Head of caudate nucleus (tissue), 42 donors: ENCODE data around the gene GGTLC2.
"Not testable (repeated sequence)": the region's sequence is repeated elsewhere in the genome, so short reads cannot be mapped to it uniquely, and the experiment has no call there.

ENCODE experiments used
- DNase-seq, 42 donors: peaks; one replicate each; pipeline versions ENCODE4 v3.0.0 to v3.0.0-alpha.2; 2020 to 2021; ENCODE audit warnings: mixed read lengths in 7 of 42
- intact Hi-C: fragments of 100-400 bp; cut with DNase I; formaldehyde crosslinking; loops from one replicate; pipeline ENCODE4 v1.15.0; 2022

The GGTLC2 gene

DNA sequence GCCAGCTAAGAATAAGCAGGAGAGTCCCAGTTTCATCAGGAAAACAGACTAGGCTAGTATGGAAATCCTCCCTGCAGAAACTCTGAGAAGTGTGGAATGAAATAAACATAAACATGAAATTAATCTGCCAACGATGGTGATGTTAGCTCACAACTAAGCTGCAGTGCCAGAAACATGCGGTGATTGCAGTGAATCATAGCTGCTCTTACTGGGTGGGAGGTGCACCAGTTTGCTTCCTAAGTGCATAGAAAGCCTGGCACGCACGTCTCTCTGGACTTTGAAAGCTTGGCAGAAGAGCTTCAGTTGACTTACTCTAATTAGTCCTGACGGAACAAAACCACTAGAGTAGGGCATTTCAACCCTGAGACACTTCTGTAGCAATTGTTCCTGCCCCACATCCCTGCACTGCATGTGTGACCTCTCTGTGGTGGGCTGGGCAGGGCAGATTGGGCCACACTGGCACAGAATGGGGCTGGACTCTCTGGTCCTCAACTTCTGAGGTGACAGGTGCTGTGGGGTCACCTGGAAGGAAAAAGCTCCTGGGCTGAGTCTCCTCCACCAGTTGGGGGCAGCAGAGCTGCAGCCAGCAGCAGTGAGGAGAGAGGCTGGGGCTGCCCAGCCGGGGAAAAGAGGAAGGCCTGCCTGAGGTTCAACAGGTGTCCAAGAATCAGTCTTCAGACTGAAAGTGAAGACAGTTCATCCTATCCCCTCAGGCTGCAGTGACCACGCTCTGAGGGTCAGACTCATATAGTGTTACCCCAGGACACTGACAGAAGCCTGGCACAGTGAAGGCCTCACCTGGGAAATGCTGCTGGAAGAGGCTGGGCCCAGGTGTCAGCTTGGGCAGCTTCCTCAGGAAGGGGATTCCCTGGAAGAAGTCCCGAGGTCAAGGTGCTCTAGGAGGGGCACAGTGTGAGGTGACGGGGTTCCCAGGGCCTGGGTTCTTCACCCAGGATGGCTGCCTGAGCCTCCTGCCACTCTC lies 40.5 kb downstream of the GGTLC2 start:
- intact Hi-C loops, result no loop called here
- peak in 15 of 42 donors; percentile 10 to 48 (median 24) for DNase-seq

GRCh38 chr22:22685586-22685985 lies 41.2 kb downstream of the GGTLC2 start:
- DNase-seq, result no peak
- intact Hi-C loops, result no loop called here

GRCh38 chr22:22686202-22687115 lies 42.0 kb downstream of the GGTLC2 start:
- intact Hi-C loops, DNase-seq: not testable (repeated sequence)

DNA sequence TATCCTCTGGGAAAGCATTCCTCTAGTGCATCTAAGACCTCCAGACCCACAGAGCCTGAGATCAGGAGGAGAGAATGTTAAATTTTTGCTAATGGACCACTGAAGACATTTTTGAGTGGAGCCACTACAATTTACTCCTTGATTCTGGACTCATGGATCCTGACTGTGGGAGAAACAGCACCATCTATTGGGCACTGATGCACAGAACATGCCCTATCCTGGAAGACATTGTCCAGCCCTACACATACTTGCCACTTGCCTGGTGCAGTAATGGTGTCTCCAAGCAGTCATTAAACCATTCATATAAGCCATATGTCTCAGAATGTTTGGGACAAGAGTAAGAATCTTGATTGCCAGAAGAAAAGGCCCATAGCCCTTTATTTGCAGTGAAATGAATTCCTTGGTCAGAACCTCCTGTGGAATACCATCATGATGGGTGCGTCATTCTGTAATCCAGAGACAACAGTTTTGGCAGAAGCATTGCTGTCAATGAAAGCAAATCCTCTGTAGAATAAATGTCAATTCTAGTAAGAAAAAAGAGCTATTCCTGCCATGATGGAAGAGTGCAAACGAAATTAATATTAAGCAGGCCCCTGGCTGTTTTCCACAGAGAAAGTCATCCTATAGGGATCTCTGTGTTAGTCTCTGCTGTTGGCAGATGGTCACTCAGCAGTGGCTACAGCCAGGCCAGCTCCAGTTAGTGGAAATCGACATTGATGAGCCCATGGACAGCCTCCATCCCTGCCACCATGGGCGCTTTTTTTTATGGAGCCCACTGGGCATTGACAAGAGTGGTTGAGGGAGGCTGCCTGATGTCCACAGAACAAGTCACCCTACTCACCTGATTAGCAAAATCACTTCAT lies 43.5 kb downstream of the GGTLC2 start:
- peak in 33 of 42 donors; percentile 5 to 79 (median 50) for DNase-seq
- intact Hi-C loops, result no loop called here

- intact Hi-C loops, result no loop called here
- DNase-seq, result no peak
These were observed 45.4 kb downstream of the GGTLC2 start for GRCh38 chr22:22689621-22690345.

- intact Hi-C loops, result no loop called here
- no peak for DNase-seq
These were observed 46.6 kb downstream of the GGTLC2 start for GRCh38 chr22:22691055-22691454.

DNA sequence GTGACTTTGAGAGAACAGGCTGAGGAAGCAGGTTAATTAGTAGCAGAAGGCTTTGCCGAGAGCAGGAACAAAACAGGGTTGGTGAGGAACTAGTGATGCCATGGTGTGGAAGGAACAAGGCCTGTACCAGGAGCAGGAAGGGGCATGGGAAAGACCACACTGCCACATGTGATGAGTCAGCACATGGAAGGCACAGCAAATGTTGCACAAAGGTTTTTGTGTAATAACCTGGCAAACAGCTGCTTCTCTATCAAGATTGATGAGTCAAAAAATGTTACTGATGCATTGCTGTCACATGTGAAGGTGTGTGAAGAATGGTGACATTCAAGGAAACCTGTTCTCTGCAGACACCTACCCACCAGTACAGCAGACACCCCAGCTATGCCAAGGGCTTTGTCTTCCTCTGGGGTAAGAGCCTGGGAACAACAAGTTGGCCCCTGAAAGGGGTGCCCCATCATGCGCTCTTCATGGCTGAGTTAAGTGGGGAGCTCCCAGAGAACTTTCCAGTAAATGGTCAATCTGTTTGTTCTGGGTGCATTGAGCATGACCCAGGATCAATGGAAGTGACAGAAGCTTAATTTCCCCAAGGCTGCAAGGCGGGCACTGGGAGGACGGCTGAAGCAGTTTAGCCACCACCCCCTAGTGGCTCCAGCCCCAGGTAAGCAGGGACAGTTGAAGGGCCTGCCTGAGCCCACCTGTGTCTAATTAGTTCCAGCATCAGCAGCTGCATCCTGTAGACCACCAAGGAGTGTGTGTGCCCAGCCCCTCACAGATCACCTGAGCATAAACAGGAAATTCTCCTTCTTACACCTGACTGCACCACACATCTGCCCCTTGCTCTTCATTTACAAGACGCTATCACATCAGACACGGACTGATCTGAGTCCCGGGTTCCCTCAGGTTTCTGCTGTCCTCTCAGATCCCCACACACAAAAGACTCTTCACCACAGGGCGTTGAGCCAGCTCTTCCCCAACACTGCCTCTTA lies 47.6 kb downstream of the GGTLC2 start:
- no peak for DNase-seq

DNA sequence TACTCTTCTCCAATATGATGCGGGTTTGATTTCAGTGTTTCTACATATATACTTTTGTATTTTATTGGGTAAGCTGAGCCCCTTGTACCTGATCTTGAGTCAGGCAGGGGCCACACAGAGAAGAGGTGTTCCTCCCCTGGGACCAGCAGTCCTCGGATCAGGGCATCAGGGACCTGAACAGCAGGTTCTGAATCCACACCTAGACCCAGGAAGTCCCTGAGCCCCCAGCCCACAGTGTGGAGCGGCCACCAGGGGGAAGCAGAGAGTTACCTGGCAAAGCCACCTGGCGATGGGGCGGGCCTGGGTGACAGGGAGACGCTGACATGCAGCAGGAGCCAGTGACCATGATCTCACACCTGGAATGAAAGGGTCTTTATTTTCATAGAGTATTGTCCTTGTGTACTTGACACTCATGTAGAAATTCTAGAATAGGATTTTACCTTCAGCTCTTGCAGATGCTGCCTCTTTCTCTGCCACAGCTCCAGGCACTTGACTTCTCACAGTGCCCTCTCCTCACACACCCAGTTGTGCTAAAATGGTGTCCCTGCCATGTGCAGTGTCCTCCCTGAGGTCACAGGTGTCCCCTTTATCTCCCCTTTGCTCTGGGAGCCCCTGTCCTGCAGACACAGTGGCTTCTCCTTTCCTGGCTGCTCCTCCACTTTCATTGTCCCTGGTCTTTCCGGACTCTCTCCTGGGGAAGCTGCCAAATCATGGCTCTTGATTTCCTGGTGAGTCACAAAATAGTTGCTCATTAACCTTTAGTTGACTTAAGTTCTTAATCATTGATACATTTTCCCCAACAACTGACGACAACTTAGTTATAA lies 48.5 kb downstream of the GGTLC2 start:
- peak in 7 of 42 donors; percentile 4 to 61 (median 19) for DNase-seq
- intact Hi-C loops, result no loop called here

More for the DNA sequence above, 47.6 kb downstream of the GGTLC2 start:
- intact Hi-C loops, result no loop called here

DNA sequence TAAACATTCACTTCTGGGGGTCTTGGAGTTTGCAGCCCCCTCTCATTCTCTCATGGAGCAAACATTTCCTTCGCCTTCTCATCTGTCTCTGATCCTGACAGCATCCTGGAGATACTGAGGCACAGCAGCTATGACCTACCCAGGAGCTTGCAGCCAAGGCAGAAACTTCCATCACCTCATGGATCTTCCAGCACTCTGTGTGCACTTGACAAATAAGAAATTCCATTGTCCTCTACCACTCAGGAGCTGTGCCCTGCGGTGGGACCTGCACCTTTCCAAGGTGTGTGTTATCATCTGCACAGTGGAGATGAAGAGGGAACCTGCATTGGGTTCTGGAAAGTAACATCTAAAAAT lies 49.1 kb downstream of the GGTLC2 start:
- DNase-seq, result no peak
- intact Hi-C loops, result no loop called here

DNA sequence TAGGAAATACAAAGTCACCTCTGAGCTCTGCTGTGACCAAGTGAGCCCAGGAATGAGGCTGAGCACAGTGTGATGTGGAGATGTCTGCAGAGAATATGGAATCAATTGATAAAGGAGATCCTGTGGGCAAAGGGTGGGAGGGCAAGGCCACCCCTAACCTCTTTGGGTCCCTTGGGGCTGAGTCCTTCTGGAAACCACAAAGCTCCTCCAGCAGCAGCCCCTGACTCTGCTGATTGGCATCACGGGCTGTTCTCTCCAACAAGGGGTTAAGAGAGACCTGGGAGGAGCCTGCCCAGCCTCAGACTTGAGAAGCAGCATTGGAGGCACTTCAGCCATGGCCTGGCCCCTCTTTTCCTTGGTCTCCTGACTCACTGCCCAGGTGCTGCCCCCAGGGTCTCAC lies 49.7 kb downstream of the GGTLC2 start:
- intact Hi-C loops, result no loop called here
- DNase-seq, result no peak

DNA sequence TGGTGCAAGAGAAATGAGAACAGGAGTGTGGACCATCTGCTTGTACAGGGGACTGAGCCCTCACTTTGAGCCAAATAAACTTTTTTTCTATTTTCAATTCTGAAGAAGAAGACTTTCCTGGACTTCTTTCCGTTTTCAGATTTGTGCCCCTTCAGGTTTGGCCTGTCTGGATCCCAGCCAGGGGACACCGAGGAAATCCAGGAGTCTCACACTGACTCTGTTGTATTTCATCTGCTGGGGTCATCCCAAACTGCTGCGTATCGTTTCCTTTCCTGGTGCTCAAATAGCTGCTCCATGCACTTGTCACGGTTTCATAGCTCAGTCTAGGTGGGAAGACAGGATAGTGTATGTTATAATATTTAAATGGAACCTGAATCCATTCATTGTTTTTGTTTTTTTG lies 51.7 kb downstream of the GGTLC2 start:
- no peak for DNase-seq
- intact Hi-C loops, result no loop called here
